Neural cell (in vitro differentiated cells): Measurements from ENCODE around the gene CCDC124. TPM values are rescaled to one million over a fixed set of nuclear protein-coding genes. Genes with fewer than 3 reads are reported as not detected.

ENCODE experiments used
- H2AFZ ChIP-seq: fragments of 200-600, 300-800 bp; sonication (generic), shearing (Covaris generic); 2 replicates; pipeline ENCODE4 v1.6.0; 2014; ENCODE audit warnings: low read depth, mild to moderate bottlenecking, antibody characterized with exemption, low read length, moderate library complexity
- H3F3A ChIP-seq: fragments of 200-600 bp; shearing (Covaris generic); 2 replicates; pipeline ENCODE4 v1.6.1; 2016; ENCODE audit warnings: mild to moderate bottlenecking, moderate library complexity, mixed read lengths, antibody characterized with exemption, low read length; ENCODE audit not compliant: insufficient read depth, poor library complexity, severe bottlenecking
- H3K27ac ChIP-seq: fragments of 200-600, 300-800 bp; sonication (generic), shearing (Covaris generic); 2 replicates; pipeline ENCODE4 v1.5.1; 2014; ENCODE audit warnings: mild to moderate bottlenecking, low read length, moderate library complexity
- H3K27me3 ChIP-seq: fragments of 300-800, 200-600 bp; sonication (generic), shearing (Covaris generic); 2 replicates; pipeline ENCODE4 v1.6.0; 2014; ENCODE audit warnings: mild to moderate bottlenecking, low read depth, low read length, moderate library complexity; ENCODE audit not compliant: insufficient read depth
- H3K36me3 ChIP-seq: fragments of 300-800, 200-600 bp; sonication (generic), shearing (Covaris generic); 2 replicates; pipeline ENCODE4 v1.5.1; 2014; ENCODE audit warnings: mild to moderate bottlenecking, antibody characterized with exemption, low read length, moderate library complexity; ENCODE audit not compliant: insufficient read depth
- H3K4me2 ChIP-seq: fragments of 300-800, 200-600 bp; sonication (generic), shearing (Covaris generic); 2 replicates; pipeline ENCODE4 v1.6.0; 2014; ENCODE audit warnings: mild to moderate bottlenecking, low read length
- H3K4me3 ChIP-seq: fragments of 300-800, 200-600 bp; sonication (generic), shearing (Covaris generic); 2 replicates; pipeline ENCODE4 v1.5.1; 2014; ENCODE audit warnings: mild to moderate bottlenecking, low read length, moderate library complexity
- H3K79me2 ChIP-seq: fragments of 200-600 bp; shearing (Covaris generic); replicated peaks from 2 replicates; pipeline ENCODE4 v1.6.0; 2014; ENCODE audit warnings: mild to moderate bottlenecking, low read length, moderate library complexity; ENCODE audit not compliant: insufficient read depth
- H3K9ac ChIP-seq: fragments of 300-800, 200-600 bp; sonication (generic), shearing (Covaris generic); 2 replicates; pipeline ENCODE4 v1.6.1; 2016; ENCODE audit warnings: mild to moderate bottlenecking, low read length, mixed read lengths
- H3K9me2 ChIP-seq: fragments of 200-600 bp; shearing (Covaris generic); 2 replicates; pipeline ENCODE4 v1.6.1; 2016; ENCODE audit warnings: mild to moderate bottlenecking, low read length, mixed read lengths; ENCODE audit not compliant: insufficient read depth
- H3K9me3 ChIP-seq: fragments of 200-600, 300-800 bp; sonication (generic), shearing (Covaris generic); 2 replicates; pipeline ENCODE4 v1.6.1; 2016; ENCODE audit warnings: mild to moderate bottlenecking, mixed run types, low read length, moderate library complexity, mixed read lengths
- H4K20me1 ChIP-seq: fragments of 200-600 bp; shearing (Covaris generic); 2 replicates; pipeline ENCODE4 v1.6.1; 2016; ENCODE audit warnings: mild to moderate bottlenecking, mixed run types; ENCODE audit not compliant: insufficient read depth
- EP300 ChIP-seq: fragments of 450-650 bp; conservative IDR thresholded peaks from 2 replicates; pipeline ENCODE4 v1.6.1; 2014; ENCODE audit warnings: antibody characterized with exemption, mild to moderate bottlenecking, moderate library complexity; ENCODE audit not compliant: poor library complexity, severe bottlenecking
- EZH2 ChIP-seq: fragments of 200-600, 300-800 bp; shearing (Covaris generic), sonication (generic); IDR thresholded peaks from 2 replicates; pipeline ENCODE4 v1.6.1; 2014; ENCODE audit warnings: antibody characterized with exemption, low read length, borderline replicate concordance, mild to moderate bottlenecking; ENCODE audit not compliant: insufficient read depth, poor library complexity, severe bottlenecking
- MXI1 ChIP-seq: fragments of 450-650 bp; conservative IDR thresholded peaks from 2 replicates; pipeline ENCODE4 v1.6.1; 2014; ENCODE audit warnings: antibody characterized with exemption, mild to moderate bottlenecking; ENCODE audit not compliant: poor library complexity, severe bottlenecking
- POLR2AphosphoS5 ChIP-seq: IDR thresholded peaks from 2 replicates; pipeline ENCODE4 v1.6.1; 2012
- RAD21 ChIP-seq: fragments of 450-650 bp; conservative IDR thresholded peaks from 2 replicates; pipeline ENCODE4 v1.6.1; 2014; ENCODE audit warnings: antibody characterized with exemption, mild to moderate bottlenecking, moderate library complexity
- REST ChIP-seq: IDR thresholded peaks from 2 replicates; pipeline ENCODE4 v1.6.1; 2012; ENCODE audit warnings: borderline replicate concordance
- SMC3 ChIP-seq: fragments of 450-650 bp; conservative IDR thresholded peaks from 2 replicates; pipeline ENCODE4 v1.6.1; 2014; ENCODE audit warnings: antibody characterized with exemption, mild to moderate bottlenecking, moderate library complexity; ENCODE audit not compliant: poor library complexity
- TAF1 ChIP-seq: IDR thresholded peaks from 2 replicates; pipeline ENCODE4 v1.6.1; 2012; ENCODE audit warnings: low read depth
- polyA plus RNA-seq: library from polyadenylated mRNA; depleted of rRNA; stranded (reverse); fragments of >200 nt; gene quantifications from 2 replicates; pipeline ENCODE4 v1.2.3, GENCODE V29; 2014
- TF ChIP-seq, protein P1 (sequence below): fragments of 450-650 bp; IDR thresholded peaks from 2 replicates; pipeline ENCODE4 v1.5.1; 2014; ENCODE audit warnings: antibody characterized with exemption, mild to moderate bottlenecking, moderate library complexity; ENCODE audit not compliant: poor library complexity, severe bottlenecking

Gene CCDC124
- polyA plus RNA-seq, 1 donor from 2014 or later, result 31.0 TPM

GRCh38 chr19:17943274-17944221 lies 10.7 kb downstream of the CCDC124 start:
- H3K36me3 ChIP-seq, result no peaks in the 10 kb centered on the region
- no peaks in the 10 kb centered on the region for H4K20me1 ChIP-seq
- no peak overlapping the region for H3K4me3 ChIP-seq
- H3K79me2 ChIP-seq, result no peaks in the 10 kb centered on the region
- H2AFZ ChIP-seq, result no peak overlapping the region
- H3K9ac ChIP-seq, result no peak overlapping the region
- no peaks in the 10 kb centered on the region for H3K27me3 ChIP-seq
- TF ChIP-seq RAD21, result no peak
- no peak for TF ChIP-seq REST
- TF ChIP-seq, protein P1, sequence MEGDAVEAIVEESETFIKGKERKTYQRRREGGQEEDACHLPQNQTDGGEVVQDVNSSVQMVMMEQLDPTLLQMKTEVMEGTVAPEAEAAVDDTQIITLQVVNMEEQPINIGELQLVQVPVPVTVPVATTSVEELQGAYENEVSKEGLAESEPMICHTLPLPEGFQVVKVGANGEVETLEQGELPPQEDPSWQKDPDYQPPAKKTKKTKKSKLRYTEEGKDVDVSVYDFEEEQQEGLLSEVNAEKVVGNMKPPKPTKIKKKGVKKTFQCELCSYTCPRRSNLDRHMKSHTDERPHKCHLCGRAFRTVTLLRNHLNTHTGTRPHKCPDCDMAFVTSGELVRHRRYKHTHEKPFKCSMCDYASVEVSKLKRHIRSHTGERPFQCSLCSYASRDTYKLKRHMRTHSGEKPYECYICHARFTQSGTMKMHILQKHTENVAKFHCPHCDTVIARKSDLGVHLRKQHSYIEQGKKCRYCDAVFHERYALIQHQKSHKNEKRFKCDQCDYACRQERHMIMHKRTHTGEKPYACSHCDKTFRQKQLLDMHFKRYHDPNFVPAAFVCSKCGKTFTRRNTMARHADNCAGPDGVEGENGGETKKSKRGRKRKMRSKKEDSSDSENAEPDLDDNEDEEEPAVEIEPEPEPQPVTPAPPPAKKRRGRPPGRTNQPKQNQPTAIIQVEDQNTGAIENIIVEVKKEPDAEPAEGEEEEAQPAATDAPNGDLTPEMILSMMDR, result no peak
- TF ChIP-seq POLR2AphosphoS5, result no peak
- no peak for TF ChIP-seq MXI1
- TF ChIP-seq SMC3, result no peak
- TF ChIP-seq EP300, result no peak
- no peak for TF ChIP-seq EZH2
- TF ChIP-seq TAF1, result no peak
- no peak overlapping the region for H3K4me2 ChIP-seq
- H3K27ac ChIP-seq, result no peak overlapping the region
- H3K9me3 ChIP-seq, result no peaks in the 10 kb centered on the region
- H3F3A ChIP-seq, result no peaks in the 10 kb centered on the region
- H3K9me2 ChIP-seq, result no peaks in the 10 kb centered on the region

GRCh38 chr19:17944301-17944700 lies 11.5 kb downstream of the CCDC124 start:
- no peaks in the 10 kb centered on the region for H3K79me2 ChIP-seq
- no peaks in the 10 kb centered on the region for H3K36me3 ChIP-seq
- no peak overlapping the region for H3K27ac ChIP-seq
- H3F3A ChIP-seq, result no peaks in the 10 kb centered on the region
- no peaks in the 10 kb centered on the region for H4K20me1 ChIP-seq
- no peaks in the 10 kb centered on the region for H3K27me3 ChIP-seq
- H3K9ac ChIP-seq, result no peak overlapping the region
- H3K4me2 ChIP-seq, result no peak overlapping the region
- no peaks in the 10 kb centered on the region for H3K9me3 ChIP-seq
- no peaks in the 10 kb centered on the region for H3K9me2 ChIP-seq
- no peak overlapping the region for H2AFZ ChIP-seq
- TF ChIP-seq, protein P1, result no peak
- TF ChIP-seq POLR2AphosphoS5 (no peak), REST (no peak), MXI1 (no peak), SMC3 (no peak), RAD21 (no peak), EZH2 (no peak), EP300 (no peak), TAF1 (no peak)
- no peak overlapping the region for H3K4me3 ChIP-seq
